ENCODE measurements around the gene MYH14. TPM values are rescaled to one million over a fixed set of nuclear protein-coding genes. Genes with fewer than 3 reads are reported as not detected.

Gene MYH14
- polyA plus RNA-seq, 1 donor from 2014 or later = not detected

DNA sequence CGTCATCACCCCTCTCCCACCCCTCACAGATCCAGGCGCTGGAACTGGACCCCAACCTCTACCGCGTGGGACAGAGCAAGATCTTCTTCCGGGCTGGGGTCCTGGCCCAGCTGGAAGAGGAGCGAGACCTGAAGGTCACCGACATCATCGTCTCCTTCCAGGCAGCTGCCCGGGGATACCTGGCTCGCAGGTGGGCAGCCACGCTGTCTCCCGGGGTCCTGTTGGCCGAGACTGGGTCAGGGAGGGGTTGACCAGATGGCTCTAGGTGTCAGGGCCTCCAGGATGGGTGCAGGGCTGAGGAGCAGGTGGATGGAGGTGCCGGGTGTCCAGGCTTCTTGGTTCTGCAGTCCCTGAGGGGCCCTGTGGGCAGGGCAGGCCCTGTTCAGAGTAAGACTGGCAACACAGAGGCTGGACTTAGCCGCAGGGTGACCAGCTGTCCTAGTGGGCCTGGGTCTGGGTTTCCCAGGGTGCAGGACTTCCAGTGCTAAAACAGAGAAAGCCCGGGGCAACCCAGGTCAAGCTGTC lies 58.1 kb downstream of the MYH14 start:
- H3K9ac ChIP-seq (ENCODE audit: low read length) = no peak overlapping the region
- no peaks in the 10 kb centered on the region for H4K20me1 ChIP-seq (ENCODE audit: insufficient read depth)
- H3K4me3 ChIP-seq (ENCODE audit: low read length) = no peak overlapping the region
- H3K27me3 ChIP-seq (ENCODE audit: insufficient read depth, low read depth, low read length) = no peaks in the 10 kb centered on the region
- no peaks in the 10 kb centered on the region for H3K79me2 ChIP-seq (replicated peaks; ENCODE audit: insufficient read depth, low read length)
- no peaks in the 10 kb centered on the region for H3K36me3 ChIP-seq (ENCODE audit: insufficient read depth, low read length)
- no peaks in the 10 kb centered on the region for H3K9me3 ChIP-seq (ENCODE audit: low read length)
- no peaks in the 10 kb centered on the region for H3K9me2 ChIP-seq (ENCODE audit: insufficient read depth, low read length)
- H2AFZ ChIP-seq (ENCODE audit: low read depth, low read length) = no peak overlapping the region
- H3F3A ChIP-seq (ENCODE audit: insufficient read depth, low read length, poor library complexity, severe bottlenecking) = no peaks in the 10 kb centered on the region
- TF ChIP-seq RAD21 (conservative IDR thresholded peaks at IDR 0.05) (no peak), POLR2AphosphoS5 (IDR thresholded peaks at IDR 0.05) (no peak), SMC3 (conservative IDR thresholded peaks at IDR 0.05; ENCODE audit: poor library complexity) (no peak), EZH2 (IDR thresholded peaks at IDR 0.05; ENCODE audit: borderline replicate concordance, insufficient read depth, low read length, poor library complexity, severe bottlenecking) (no peak), EP300 (conservative IDR thresholded peaks at IDR 0.05; ENCODE audit: poor library complexity, severe bottlenecking) (no peak), MXI1 (conservative IDR thresholded peaks at IDR 0.05; ENCODE audit: poor library complexity, severe bottlenecking) (no peak), TAF1 (IDR thresholded peaks at IDR 0.05; ENCODE audit: low read depth) (no peak)
- TF ChIP-seq, protein P1, sequence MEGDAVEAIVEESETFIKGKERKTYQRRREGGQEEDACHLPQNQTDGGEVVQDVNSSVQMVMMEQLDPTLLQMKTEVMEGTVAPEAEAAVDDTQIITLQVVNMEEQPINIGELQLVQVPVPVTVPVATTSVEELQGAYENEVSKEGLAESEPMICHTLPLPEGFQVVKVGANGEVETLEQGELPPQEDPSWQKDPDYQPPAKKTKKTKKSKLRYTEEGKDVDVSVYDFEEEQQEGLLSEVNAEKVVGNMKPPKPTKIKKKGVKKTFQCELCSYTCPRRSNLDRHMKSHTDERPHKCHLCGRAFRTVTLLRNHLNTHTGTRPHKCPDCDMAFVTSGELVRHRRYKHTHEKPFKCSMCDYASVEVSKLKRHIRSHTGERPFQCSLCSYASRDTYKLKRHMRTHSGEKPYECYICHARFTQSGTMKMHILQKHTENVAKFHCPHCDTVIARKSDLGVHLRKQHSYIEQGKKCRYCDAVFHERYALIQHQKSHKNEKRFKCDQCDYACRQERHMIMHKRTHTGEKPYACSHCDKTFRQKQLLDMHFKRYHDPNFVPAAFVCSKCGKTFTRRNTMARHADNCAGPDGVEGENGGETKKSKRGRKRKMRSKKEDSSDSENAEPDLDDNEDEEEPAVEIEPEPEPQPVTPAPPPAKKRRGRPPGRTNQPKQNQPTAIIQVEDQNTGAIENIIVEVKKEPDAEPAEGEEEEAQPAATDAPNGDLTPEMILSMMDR (IDR thresholded peaks at IDR 0.05; ENCODE audit: poor library complexity, severe bottlenecking) = no peak
- TF ChIP-seq, protein P2, sequence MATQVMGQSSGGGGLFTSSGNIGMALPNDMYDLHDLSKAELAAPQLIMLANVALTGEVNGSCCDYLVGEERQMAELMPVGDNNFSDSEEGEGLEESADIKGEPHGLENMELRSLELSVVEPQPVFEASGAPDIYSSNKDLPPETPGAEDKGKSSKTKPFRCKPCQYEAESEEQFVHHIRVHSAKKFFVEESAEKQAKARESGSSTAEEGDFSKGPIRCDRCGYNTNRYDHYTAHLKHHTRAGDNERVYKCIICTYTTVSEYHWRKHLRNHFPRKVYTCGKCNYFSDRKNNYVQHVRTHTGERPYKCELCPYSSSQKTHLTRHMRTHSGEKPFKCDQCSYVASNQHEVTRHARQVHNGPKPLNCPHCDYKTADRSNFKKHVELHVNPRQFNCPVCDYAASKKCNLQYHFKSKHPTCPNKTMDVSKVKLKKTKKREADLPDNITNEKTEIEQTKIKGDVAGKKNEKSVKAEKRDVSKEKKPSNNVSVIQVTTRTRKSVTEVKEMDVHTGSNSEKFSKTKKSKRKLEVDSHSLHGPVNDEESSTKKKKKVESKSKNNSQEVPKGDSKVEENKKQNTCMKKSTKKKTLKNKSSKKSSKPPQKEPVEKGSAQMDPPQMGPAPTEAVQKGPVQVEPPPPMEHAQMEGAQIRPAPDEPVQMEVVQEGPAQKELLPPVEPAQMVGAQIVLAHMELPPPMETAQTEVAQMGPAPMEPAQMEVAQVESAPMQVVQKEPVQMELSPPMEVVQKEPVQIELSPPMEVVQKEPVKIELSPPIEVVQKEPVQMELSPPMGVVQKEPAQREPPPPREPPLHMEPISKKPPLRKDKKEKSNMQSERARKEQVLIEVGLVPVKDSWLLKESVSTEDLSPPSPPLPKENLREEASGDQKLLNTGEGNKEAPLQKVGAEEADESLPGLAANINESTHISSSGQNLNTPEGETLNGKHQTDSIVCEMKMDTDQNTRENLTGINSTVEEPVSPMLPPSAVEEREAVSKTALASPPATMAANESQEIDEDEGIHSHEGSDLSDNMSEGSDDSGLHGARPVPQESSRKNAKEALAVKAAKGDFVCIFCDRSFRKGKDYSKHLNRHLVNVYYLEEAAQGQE (IDR thresholded peaks at IDR 0.05; ENCODE audit: borderline replicate concordance) = no peak
- no peak overlapping the region for H3K4me2 ChIP-seq (ENCODE audit: low read length)
- no peak overlapping the region for H3K27ac ChIP-seq (ENCODE audit: low read length)

DNA sequence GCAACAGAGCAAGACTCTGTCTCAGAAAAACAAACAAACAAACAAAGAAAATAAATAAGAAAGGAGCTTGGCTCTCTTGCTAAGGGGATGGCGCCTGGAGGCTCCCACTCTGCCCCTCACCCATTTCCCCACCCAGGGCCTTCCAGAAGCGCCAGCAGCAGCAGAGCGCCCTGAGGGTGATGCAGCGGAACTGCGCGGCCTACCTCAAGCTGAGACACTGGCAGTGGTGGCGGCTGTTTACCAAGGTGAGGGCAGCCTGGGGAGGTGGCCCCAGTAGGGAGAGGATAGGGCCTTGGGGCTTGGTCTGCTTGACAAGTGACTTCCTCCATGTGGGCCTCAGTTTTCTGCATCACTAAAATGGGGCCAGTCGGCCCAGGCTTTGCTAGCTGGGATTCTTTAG lies 59.8 kb downstream of the MYH14 start:
- no peak for TF ChIP-seq EP300 (conservative IDR thresholded peaks at IDR 0.05; ENCODE audit: poor library complexity, severe bottlenecking)
- no peaks in the 10 kb centered on the region for H3K27me3 ChIP-seq (ENCODE audit: insufficient read depth, low read depth, low read length)

More for the DNA sequence above, 59.8 kb downstream of the MYH14 start:
- Histone ChIP-seq H3K9me2 (ENCODE audit: insufficient read depth, low read length) (no peaks in the 10 kb centered on the region), H3K9me3 (ENCODE audit: low read length) (no peaks in the 10 kb centered on the region), H3K4me2 (ENCODE audit: low read length) (no peak overlapping the region), H3K36me3 (ENCODE audit: insufficient read depth, low read length) (no peaks in the 10 kb centered on the region), H3K9ac (ENCODE audit: low read length) (no peak overlapping the region), H3F3A (ENCODE audit: insufficient read depth, low read length, poor library complexity, severe bottlenecking) (no peaks in the 10 kb centered on the region), H3K27ac (ENCODE audit: low read length) (no peak overlapping the region), H3K79me2 (replicated peaks; ENCODE audit: insufficient read depth, low read length) (no peaks in the 10 kb centered on the region), H3K4me3 (ENCODE audit: low read length) (no peak overlapping the region), H4K20me1 (ENCODE audit: insufficient read depth) (no peaks in the 10 kb centered on the region), H2AFZ (ENCODE audit: low read depth, low read length) (no peak overlapping the region)
